ENCODE measurements around the gene ACP2. TPM values are rescaled to one million over a fixed set of nuclear protein-coding genes. Genes with fewer than 3 reads are reported as not detected.

ACP2 gene
- total RNA-seq, 1 experiment from 2014 or later = 18.7 TPM

- Mint-ChIP-seq H3K36me3 (no peaks in the 10 kb centered on the region), H3K27ac (no peak overlapping the region), H3K4me3 (no peak overlapping the region), H3K4me1 (peaks cover 22% of the 10 kb centered on the region), H3K9me3 (no peaks in the 10 kb centered on the region), H3K27me3 (ENCODE audit: low read depth) (no peaks in the 10 kb centered on the region)
- ChIA-PET POLR2A (no interaction called here), CTCF (interaction anchor here (2.0 kb wide), 1 partner anchor 90 kb away, joined by 7 read pairs; no protein-coding TSS in a partner anchor)
- no peak for ATAC-seq
- TF ChIP-seq ZNF317 (CRISPR knock-in tag; IDR thresholded peaks at IDR 0.05; ENCODE audit: borderline replicate concordance, low read depth) (no peak), ZNF121 (CRISPR knock-in tag; IDR thresholded peaks at IDR 0.05) (no peak), ERG (CRISPR knock-in tag; IDR thresholded peaks at IDR 0.05) (no peak), GTF2I (CRISPR knock-in tag; conservative IDR thresholded peaks at IDR 0.05) (no peak), AR (CRISPR knock-in tag; IDR thresholded peaks at IDR 0.05) (no peak), ZNF219 (CRISPR knock-in tag; IDR thresholded peaks at IDR 0.05; ENCODE audit: borderline replicate concordance) (no peak), NFE2L1 (CRISPR knock-in tag; IDR thresholded peaks at IDR 0.05) (no peak), USF2 (CRISPR knock-in tag; IDR thresholded peaks at IDR 0.05) (no peak), CTCF (IDR thresholded peaks at IDR 0.05) (no peak), ATF3 (CRISPR knock-in tag; conservative IDR thresholded peaks at IDR 0.05) (no peak)
- no peak for DNase-seq (ENCODE audit: low spot score)
These were observed 15.9 kb upstream of the ACP2 start for GRCh38 chr11:47264521-47264920.

GRCh38 chr11:47264119-47264518, 15.5 kb upstream of the ACP2 start:
- DNase-seq (ENCODE audit: low spot score) (no peak), ATAC-seq (no peak)
- POLR2A ChIA-PET = no interaction called here
- H3K27ac Mint-ChIP-seq = peak overlapping the region; percentile 55; the same call in 1 of the 2 replicates
- TF ChIP-seq IRF2 (CRISPR knock-in tag; IDR thresholded peaks at IDR 0.05; ENCODE audit: borderline replicate concordance, low read depth) = no peak
- TF ChIP-seq ZMAT4 (CRISPR knock-in tag; IDR thresholded peaks at IDR 0.05) = no peak
- no peak for TF ChIP-seq PRDM15 (CRISPR knock-in tag; IDR thresholded peaks at IDR 0.05)
- no peak for TF ChIP-seq ZNF281 (CRISPR knock-in tag; IDR thresholded peaks at IDR 0.05)
- no peak for TF ChIP-seq ETV6 (CRISPR knock-in tag; IDR thresholded peaks at IDR 0.05)
- TF ChIP-seq EMX1 (CRISPR knock-in tag; IDR thresholded peaks at IDR 0.05) = no peak
- CTCF ChIA-PET = interaction anchor here (0.7 to 2.0 kb wide), 3 partner anchors 8 to 91 kb away, joined by 3 to 7 read pairs (median 6); no protein-coding TSS in a partner anchor
- no peaks in the 10 kb centered on the region for H3K36me3 Mint-ChIP-seq
- H3K4me1 Mint-ChIP-seq = peaks cover 24% of the 10 kb centered on the region
- no peaks in the 10 kb centered on the region for H3K9me3 Mint-ChIP-seq
- H3K27me3 Mint-ChIP-seq (ENCODE audit: low read depth) = no peaks in the 10 kb centered on the region
- no peak overlapping the region for H3K4me3 Mint-ChIP-seq
